GF-D8 (cell line): ENCODE measurements around the gene PROSER2.

Source experiments
- DNase-seq: peaks from one replicate; lab custom pipeline; 2025; lab: John Stamatoyannopoulos, UW

Gene PROSER2

GRCh38 chr10:11869219-11869618 is 46.1 kb downstream of the PROSER2 start:
- no peak for DNase-seq

- no peak for DNase-seq
Observed at GRCh38 chr10:11869743-11870460, 46.7 kb downstream of the PROSER2 start.

GRCh38 chr10:11870461-11870780 is 47.3 kb downstream of the PROSER2 start:
- DNase-seq, result no peak

- DNase-seq, result no peak
Observed at GRCh38 chr10:11870900-11871400, 47.8 kb downstream of the PROSER2 start.

GRCh38 chr10:11871466-11871865 is 48.3 kb downstream of the PROSER2 start:
- DNase-seq, result no peak

- no peak for DNase-seq
Observed at GRCh38 chr10:11874568-11875493, 51.7 kb downstream of the PROSER2 start.

GRCh38 chr10:11875494-11876281 is 52.5 kb downstream of the PROSER2 start:
- no peak for DNase-seq

GRCh38 chr10:11876324-11876723 is 53.2 kb downstream of the PROSER2 start:
- DNase-seq, result no peak

GRCh38 chr10:11876805-11877590 is 53.8 kb downstream of the PROSER2 start:
- DNase-seq, result no peak

- DNase-seq, result no peak
Observed at GRCh38 chr10:11877591-11877905, 54.4 kb downstream of the PROSER2 start.

- no peak for DNase-seq
Observed at GRCh38 chr10:11878776-11879175, 55.6 kb downstream of the PROSER2 start.

- no peak for DNase-seq
Observed at GRCh38 chr10:11879387-11880094, 56.4 kb downstream of the PROSER2 start.

GRCh38 chr10:11880151-11881029 is 57.2 kb downstream of the PROSER2 start:
- no peak for DNase-seq

- no peak for DNase-seq
Observed at GRCh38 chr10:11881030-11881476, 57.9 kb downstream of the PROSER2 start.

- no peak for DNase-seq
Observed at GRCh38 chr10:11881477-11882417, 58.6 kb downstream of the PROSER2 start.

GRCh38 chr10:11882646-11883375 is 59.7 kb downstream of the PROSER2 start:
- DNase-seq, result no peak

GRCh38 chr10:11884706-11885423 is 61.7 kb downstream of the PROSER2 start:
- no peak for DNase-seq
